ENCODE data around the gene NR6A1.

The NR6A1 gene

GRCh38 chr9:124673063-124673462 is 98.0 kb downstream of the NR6A1 start:
- Histone ChIP-seq H3K4me3 (ENCODE audit: low read length) (no peak overlapping the region), H3K36me3 (ENCODE audit: insufficient read depth, low read length) (peaks cover 17% of the 10 kb centered on the region), H3K27me3 (ENCODE audit: insufficient read depth, low read length) (no peaks in the 10 kb centered on the region), H3K9me3 (ENCODE audit: low read length) (no peaks in the 10 kb centered on the region), H3K4me1 (ENCODE audit: insufficient read depth, low read length) (no peaks in the 10 kb centered on the region), H2AFZ (ENCODE audit: low read depth, low read length) (no peak overlapping the region)

- peaks cover 13% of the 10 kb centered on the region for H3K36me3 ChIP-seq (ENCODE audit: insufficient read depth, low read length)
- H2AFZ ChIP-seq (ENCODE audit: low read depth, low read length) = no peak overlapping the region
- no peaks in the 10 kb centered on the region for H3K9me3 ChIP-seq (ENCODE audit: low read length)
- no peaks in the 10 kb centered on the region for H3K4me1 ChIP-seq (ENCODE audit: insufficient read depth, low read length)
- no peaks in the 10 kb centered on the region for H3K27me3 ChIP-seq (ENCODE audit: insufficient read depth, low read length)
- H3K4me3 ChIP-seq (ENCODE audit: low read length) = no peak overlapping the region
These were observed 99.2 kb downstream of the NR6A1 start for GRCh38 chr9:124671861-124672260.

DNA sequence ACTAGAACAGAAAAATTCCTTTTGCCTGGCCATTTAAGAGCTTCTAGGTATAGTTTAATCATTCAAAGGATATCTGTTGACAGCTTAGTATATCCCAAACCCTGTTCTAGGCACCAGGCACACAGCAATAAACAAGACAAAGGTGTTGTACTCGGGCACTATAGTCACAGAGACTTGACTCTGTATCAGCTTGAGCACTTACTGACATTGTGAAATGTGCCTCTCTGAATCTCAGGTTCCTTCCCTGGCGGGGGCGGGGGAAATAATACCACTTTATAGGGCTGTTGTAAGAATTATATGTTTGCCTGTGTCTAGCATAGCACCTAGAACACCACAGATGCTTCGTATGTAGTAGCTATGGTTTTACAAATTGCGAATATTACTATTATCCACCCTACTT is 104.5 kb downstream of the NR6A1 start:
- no peak overlapping the region for H2AFZ ChIP-seq (ENCODE audit: low read depth, low read length)

DNA sequence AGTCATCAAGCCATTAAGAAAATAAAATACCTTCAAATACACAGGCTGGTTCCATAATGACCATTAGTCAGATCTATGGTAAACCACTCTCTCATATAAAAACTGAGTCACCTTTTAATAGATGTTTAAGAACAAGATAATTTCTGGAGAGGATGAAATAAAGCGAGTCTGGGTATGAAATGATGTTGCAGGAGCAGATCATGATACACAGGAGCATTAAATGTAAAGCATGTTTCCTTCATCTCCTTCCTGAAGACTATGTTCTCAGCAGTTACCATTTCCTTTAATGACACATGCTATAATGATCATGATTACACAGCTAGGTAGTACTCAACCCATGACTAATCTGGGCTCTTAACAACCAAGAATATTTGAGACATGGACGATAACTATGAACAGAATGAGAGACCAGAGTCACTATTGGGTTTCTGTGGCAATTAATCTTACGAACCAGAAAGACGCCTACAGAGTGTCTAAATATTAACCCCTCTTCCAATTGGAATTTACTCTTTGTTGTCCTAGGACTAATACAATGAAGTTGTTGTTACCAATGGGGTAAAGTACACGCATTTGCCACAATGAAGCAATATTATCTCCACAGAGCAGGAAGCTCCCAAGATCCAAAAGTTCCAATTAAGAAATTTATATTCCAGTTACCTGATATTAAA is 105.6 kb downstream of the NR6A1 start:
- H3K4me3 ChIP-seq (ENCODE audit: low read length) = no peak overlapping the region
- peaks cover 2% of the 10 kb centered on the region for H3K9me3 ChIP-seq (ENCODE audit: low read length)
- H3K36me3 ChIP-seq (ENCODE audit: insufficient read depth, low read length) = peaks cover 7% of the 10 kb centered on the region
- H3K27me3 ChIP-seq (ENCODE audit: insufficient read depth, low read length) = no peaks in the 10 kb centered on the region
- H2AFZ ChIP-seq (ENCODE audit: low read depth, low read length) = no peak overlapping the region
- H3K4me1 ChIP-seq (ENCODE audit: insufficient read depth, low read length) = peaks cover 19% of the 10 kb centered on the region

More for the DNA sequence above, 104.5 kb downstream of the NR6A1 start:
- Histone ChIP-seq H3K4me3 (ENCODE audit: low read length) (no peak overlapping the region), H3K36me3 (ENCODE audit: insufficient read depth, low read length) (peaks cover 7% of the 10 kb centered on the region), H3K27me3 (ENCODE audit: insufficient read depth, low read length) (no peaks in the 10 kb centered on the region), H3K9me3 (ENCODE audit: low read length) (peaks cover 2% of the 10 kb centered on the region), H3K4me1 (ENCODE audit: insufficient read depth, low read length) (peaks cover 12% of the 10 kb centered on the region)

GRCh38 chr9:124664143-124664542 is 107.0 kb downstream of the NR6A1 start:
- Histone ChIP-seq H3K4me1 (ENCODE audit: insufficient read depth, low read length) (peaks cover 19% of the 10 kb centered on the region), H3K36me3 (ENCODE audit: insufficient read depth, low read length) (peaks cover 7% of the 10 kb centered on the region), H2AFZ (ENCODE audit: low read depth, low read length) (no peak overlapping the region), H3K9me3 (ENCODE audit: low read length) (peaks cover 2% of the 10 kb centered on the region), H3K4me3 (ENCODE audit: low read length) (no peak overlapping the region), H3K27me3 (ENCODE audit: insufficient read depth, low read length) (no peaks in the 10 kb centered on the region)

DNA sequence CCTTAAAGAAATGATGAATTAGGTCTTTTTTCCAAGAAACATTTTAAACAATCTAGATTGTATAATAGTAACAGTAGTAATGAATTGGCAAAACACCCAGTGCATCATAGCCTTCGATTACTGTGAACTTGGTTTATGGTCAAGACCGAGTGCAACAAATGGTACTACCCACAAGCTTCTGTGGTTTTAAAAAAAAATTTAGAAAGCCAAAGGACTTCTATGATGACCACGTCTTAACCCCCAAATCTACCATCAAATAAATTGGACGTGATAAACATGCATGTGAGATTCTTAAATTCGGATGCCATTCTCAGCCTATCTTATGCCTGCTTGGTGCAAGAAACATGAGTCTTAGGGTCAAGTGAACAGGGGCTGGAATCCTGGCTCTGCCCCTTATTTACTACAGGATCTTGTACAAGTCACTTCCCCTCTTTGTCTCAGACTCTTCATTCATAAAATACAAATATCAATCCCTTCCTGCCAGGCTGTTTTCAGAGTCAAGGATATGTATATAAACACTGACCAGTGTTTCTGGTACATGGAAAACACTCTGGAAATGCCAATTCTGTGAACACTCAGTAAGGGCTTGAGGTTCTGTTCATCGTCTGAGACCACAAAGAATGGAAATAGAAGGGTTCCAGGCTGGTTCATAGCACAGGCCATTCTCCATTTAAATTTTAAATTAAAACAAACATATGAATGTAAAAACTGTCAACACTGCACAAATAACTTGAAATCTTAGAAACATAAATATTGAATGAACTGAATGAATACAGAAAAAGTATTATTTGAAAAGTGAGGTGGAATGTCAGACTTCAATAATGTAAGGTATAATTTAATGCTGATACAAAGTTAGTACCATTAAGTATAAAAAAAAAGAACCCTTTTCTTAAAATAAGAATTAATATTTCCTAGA is 107.8 kb downstream of the NR6A1 start:
- H3K9me3 ChIP-seq (ENCODE audit: low read length) = peaks cover 2% of the 10 kb centered on the region
- peaks cover 19% of the 10 kb centered on the region for H3K4me1 ChIP-seq (ENCODE audit: insufficient read depth, low read length)
- H2AFZ ChIP-seq (ENCODE audit: low read depth, low read length) = no peak overlapping the region
- H3K36me3 ChIP-seq (ENCODE audit: insufficient read depth, low read length) = peaks cover 6% of the 10 kb centered on the region
- no peaks in the 10 kb centered on the region for H3K27me3 ChIP-seq (ENCODE audit: insufficient read depth, low read length)
- no peak overlapping the region for H3K4me3 ChIP-seq (ENCODE audit: low read length)

- H3K36me3 ChIP-seq (ENCODE audit: insufficient read depth, low read length) = peaks cover 4% of the 10 kb centered on the region
- H2AFZ ChIP-seq (ENCODE audit: low read depth, low read length) = no peak overlapping the region
- H3K4me1 ChIP-seq (ENCODE audit: insufficient read depth, low read length) = peaks cover 22% of the 10 kb centered on the region
- H3K9me3 ChIP-seq (ENCODE audit: low read length) = peaks cover 2% of the 10 kb centered on the region
- no peaks in the 10 kb centered on the region for H3K27me3 ChIP-seq (ENCODE audit: insufficient read depth, low read length)
- no peak overlapping the region for H3K4me3 ChIP-seq (ENCODE audit: low read length)
These were observed 108.5 kb downstream of the NR6A1 start for GRCh38 chr9:124662561-124662960.

GRCh38 chr9:124661271-124661670 is 109.8 kb downstream of the NR6A1 start:
- H2AFZ ChIP-seq (ENCODE audit: low read depth, low read length) = no peak overlapping the region
- peaks cover 32% of the 10 kb centered on the region for H3K4me1 ChIP-seq (ENCODE audit: insufficient read depth, low read length)
- H3K4me3 ChIP-seq (ENCODE audit: low read length) = peak overlapping the region; percentile 87
- peaks cover 2% of the 10 kb centered on the region for H3K9me3 ChIP-seq (ENCODE audit: low read length)
- H3K27me3 ChIP-seq (ENCODE audit: insufficient read depth, low read length) = no peaks in the 10 kb centered on the region
- H3K36me3 ChIP-seq (ENCODE audit: insufficient read depth, low read length) = peaks cover 2% of the 10 kb centered on the region

DNA sequence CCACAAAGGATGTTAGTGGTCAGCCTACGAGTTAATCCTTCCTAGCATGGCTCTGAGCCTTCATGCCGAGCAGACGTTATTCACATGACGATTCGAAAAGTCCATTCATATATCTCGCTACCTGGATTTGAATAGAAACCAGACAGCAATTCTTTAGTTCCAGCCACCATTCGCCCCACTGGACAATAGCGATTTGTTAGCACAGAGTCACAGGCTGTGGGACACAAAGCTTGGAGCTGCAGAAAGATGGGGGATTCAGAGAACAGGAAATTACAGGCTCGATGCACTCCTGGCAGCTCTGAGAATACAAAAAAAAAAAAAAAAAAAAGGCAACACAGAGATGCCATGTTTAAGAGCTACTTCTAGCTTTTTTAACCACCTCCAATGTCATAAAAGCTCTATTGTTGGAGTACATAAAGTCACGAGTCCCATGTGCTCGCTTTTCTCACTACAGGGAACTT is 110.7 kb downstream of the NR6A1 start:
- peak overlapping the region; percentile 87 for H3K4me3 ChIP-seq (ENCODE audit: low read length)
- H3K36me3 ChIP-seq (ENCODE audit: insufficient read depth, low read length) = no peaks in the 10 kb centered on the region
- peaks cover 2% of the 10 kb centered on the region for H3K9me3 ChIP-seq (ENCODE audit: low read length)
- peaks cover 32% of the 10 kb centered on the region for H3K4me1 ChIP-seq (ENCODE audit: insufficient read depth, low read length)
- H3K27me3 ChIP-seq (ENCODE audit: insufficient read depth, low read length) = no peaks in the 10 kb centered on the region
- H2AFZ ChIP-seq (ENCODE audit: low read depth, low read length) = no peak overlapping the region

DNA sequence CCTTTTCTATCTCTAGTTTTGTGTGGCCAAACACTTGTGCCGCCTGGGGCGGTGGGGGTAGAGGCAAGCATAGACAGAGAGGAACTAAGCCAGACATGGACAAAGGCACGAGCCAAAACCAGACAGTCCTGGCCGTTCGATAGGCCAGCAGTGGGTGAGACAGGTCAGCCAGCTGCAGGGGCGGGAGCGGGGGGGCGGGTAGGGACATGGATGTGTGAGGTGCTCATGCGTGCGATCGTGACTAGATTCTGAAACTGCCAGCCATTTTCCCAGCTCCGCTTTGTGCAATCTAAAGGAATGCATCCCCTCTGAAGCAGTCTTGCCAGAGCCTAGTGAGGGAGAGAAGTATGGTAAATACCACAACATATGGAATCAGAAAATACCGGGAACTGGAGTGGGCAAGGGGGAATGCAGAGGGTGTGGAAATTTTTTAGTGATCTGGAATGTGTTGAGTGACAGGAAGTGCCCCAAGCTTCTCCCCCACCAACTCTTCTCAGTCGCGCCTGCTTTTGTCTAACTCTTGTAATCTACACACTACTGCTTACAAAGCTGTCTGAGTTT is 111.9 kb downstream of the NR6A1 start:
- no peaks in the 10 kb centered on the region for H3K36me3 ChIP-seq (ENCODE audit: insufficient read depth, low read length)
- H3K4me3 ChIP-seq (ENCODE audit: low read length) = peak overlapping the region; percentile 87
- peaks cover 32% of the 10 kb centered on the region for H3K4me1 ChIP-seq (ENCODE audit: insufficient read depth, low read length)
- H2AFZ ChIP-seq (ENCODE audit: low read depth, low read length) = no peak overlapping the region
- no peaks in the 10 kb centered on the region for H3K9me3 ChIP-seq (ENCODE audit: low read length)
- H3K27me3 ChIP-seq (ENCODE audit: insufficient read depth, low read length) = no peaks in the 10 kb centered on the region

DNA sequence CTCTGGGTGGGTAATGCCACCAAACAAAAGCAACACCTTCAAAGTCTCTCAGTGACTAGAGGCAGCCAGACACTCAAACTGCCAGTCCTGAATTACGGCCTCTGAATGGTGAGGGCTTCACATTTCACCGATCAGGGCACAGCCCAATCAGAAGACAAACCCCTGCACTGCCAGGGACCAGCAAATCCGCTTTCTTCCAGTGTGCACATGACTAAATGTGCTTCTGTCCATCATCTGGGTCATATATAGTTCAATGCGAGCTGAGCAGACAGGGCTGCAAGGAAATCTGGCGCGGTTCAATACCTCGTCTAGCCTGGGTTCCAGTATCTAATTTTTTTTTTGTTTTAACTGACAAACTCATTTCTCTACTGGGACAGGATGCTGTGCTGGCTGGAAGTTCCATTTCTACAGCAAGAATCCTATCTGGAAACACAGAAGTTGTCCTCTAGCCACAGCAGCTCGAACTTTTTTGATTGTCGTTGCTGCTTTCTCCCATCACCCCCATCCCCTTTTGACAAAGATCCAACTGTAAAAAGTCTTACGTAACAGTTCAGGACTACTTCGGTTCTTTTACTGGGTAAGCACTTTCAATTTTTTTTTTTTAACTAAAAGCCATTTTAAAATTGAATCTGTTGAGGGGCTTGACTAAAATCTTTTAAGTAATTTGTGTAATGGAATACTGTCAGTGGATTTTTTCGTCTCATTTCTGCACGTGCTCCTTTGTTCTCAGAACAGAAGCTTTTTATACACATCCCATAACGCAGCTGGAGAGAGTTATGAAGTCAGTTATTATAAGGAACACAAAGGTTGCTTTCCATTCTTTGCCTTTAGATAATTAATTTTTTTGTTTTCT is 112.7 kb downstream of the NR6A1 start:
- Histone ChIP-seq H3K4me1 (ENCODE audit: insufficient read depth, low read length) (peaks cover 31% of the 10 kb centered on the region), H3K36me3 (ENCODE audit: insufficient read depth, low read length) (no peaks in the 10 kb centered on the region), H3K4me3 (ENCODE audit: low read length) (peak overlapping the region; percentile 87), H3K9me3 (ENCODE audit: low read length) (no peaks in the 10 kb centered on the region), H3K27me3 (ENCODE audit: insufficient read depth, low read length) (no peaks in the 10 kb centered on the region), H2AFZ (ENCODE audit: low read depth, low read length) (no peak overlapping the region)

GRCh38 chr9:124657516-124657915 is 113.6 kb downstream of the NR6A1 start:
- no peaks in the 10 kb centered on the region for H3K27me3 ChIP-seq (ENCODE audit: insufficient read depth, low read length)
- no peak overlapping the region for H2AFZ ChIP-seq (ENCODE audit: low read depth, low read length)
- peaks cover 27% of the 10 kb centered on the region for H3K4me1 ChIP-seq (ENCODE audit: insufficient read depth, low read length)
- H3K4me3 ChIP-seq (ENCODE audit: low read length) = peak overlapping the region; percentile 87
- H3K9me3 ChIP-seq (ENCODE audit: low read length) = no peaks in the 10 kb centered on the region
- H3K36me3 ChIP-seq (ENCODE audit: insufficient read depth, low read length) = no peaks in the 10 kb centered on the region
